ENCODE results near the gene SBK2. TPM values are rescaled to one million over a fixed set of nuclear protein-coding genes. Genes with fewer than 3 reads are reported as not detected.

Gene SBK2
- total and polyA plus RNA-seq, 2 experiments from 2014 or later = 1.1 to 2.0 TPM

DNA sequence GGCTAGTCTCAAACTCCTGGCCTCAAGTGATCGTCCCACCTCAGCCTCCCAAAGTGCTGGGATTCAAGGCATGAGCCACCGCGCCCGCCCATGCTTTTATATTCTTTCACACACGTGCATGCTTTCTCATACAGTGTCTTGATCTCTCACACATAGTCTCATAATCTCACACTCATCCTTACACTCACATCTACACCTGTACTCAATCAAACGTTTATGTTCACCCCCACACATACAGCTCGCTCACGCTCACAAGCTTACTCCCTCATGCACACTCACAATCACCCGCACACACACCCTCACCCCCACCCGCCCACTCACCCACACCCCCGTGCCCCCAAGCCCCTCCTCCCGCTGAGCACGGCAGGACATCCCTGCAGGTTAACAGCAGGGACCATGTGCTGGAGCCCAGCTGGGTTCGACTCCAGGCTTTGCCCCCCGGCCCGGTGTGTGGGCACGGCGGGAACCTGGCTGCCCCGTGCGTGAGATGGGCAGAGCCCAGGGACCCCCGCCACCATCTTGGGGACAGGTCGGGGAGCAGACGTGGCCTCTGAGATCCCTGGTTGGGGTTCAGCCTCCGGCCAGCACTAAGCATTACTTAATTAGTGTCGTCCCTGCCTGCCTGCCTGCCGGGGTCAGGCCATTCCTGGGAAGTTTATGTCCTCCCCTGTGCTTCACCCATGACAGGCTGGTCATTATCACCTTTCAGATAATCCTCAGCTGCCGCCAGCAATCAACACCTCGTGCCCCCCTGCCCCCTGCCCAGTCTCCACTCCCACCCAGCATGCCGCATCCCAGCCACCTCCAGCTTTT lies 11.4 kb downstream of the SBK2 start:
- H3K9me3 Mint-ChIP-seq = no peaks in the 10 kb centered on the region
- Histone ChIP-seq H3K79me2 (replicated peaks; ENCODE audit: insufficient read depth) (no peaks in the 10 kb centered on the region), H3K36me3 (ENCODE audit: insufficient read depth) (no peaks in the 10 kb centered on the region), H2AFZ (no peak overlapping the region), H3K4me3 (no peak overlapping the region), H3K4me1 (ENCODE audit: insufficient read depth) (no peaks in the 10 kb centered on the region), H3K27ac (ENCODE audit: low read depth) (no peak overlapping the region), H3F3A (replicated peaks; ENCODE audit: low read depth) (peaks cover 16% of the 10 kb centered on the region), H3K9me2 (ENCODE audit: insufficient read depth) (no peaks in the 10 kb centered on the region), H4K20me1 (replicated peaks; ENCODE audit: insufficient read depth) (no peaks in the 10 kb centered on the region), H3K27me3 (ENCODE audit: insufficient read depth) (no peaks in the 10 kb centered on the region), H3K4me2 (no peak overlapping the region)
- no peak overlapping the region for H3K4me3 Mint-ChIP-seq
- no peak overlapping the region for H3K27ac Mint-ChIP-seq
- peaks cover 3% of the 10 kb centered on the region for H3K4me1 Mint-ChIP-seq
- ATAC-seq (no peak), DNase-seq (ENCODE audit: low spot score) (no peak)
- H3K27me3 Mint-ChIP-seq (ENCODE audit: insufficient read depth, low read depth, poor library complexity) = peaks cover 3% of the 10 kb centered on the region
- H3K36me3 Mint-ChIP-seq (ENCODE audit: low read depth) = no peaks in the 10 kb centered on the region
- TF ChIP-seq EZH2phosphoT487 (IDR thresholded peaks at IDR 0.05; ENCODE audit: unreplicated experiment) (no peak), REST (IDR thresholded peaks at IDR 0.05; ENCODE audit: unreplicated experiment) (no peak), NANOG (IDR thresholded peaks at IDR 0.05; ENCODE audit: borderline replicate concordance) (no peak), ZNF462 (CRISPR knock-in tag; IDR thresholded peaks at IDR 0.05) (no peak)
- TF ChIP-seq, protein P1, sequence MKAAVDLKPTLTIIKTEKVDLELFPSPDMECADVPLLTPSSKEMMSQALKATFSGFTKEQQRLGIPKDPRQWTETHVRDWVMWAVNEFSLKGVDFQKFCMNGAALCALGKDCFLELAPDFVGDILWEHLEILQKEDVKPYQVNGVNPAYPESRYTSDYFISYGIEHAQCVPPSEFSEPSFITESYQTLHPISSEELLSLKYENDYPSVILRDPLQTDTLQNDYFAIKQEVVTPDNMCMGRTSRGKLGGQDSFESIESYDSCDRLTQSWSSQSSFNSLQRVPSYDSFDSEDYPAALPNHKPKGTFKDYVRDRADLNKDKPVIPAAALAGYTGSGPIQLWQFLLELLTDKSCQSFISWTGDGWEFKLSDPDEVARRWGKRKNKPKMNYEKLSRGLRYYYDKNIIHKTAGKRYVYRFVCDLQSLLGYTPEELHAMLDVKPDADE (IDR thresholded peaks at IDR 0.05) = no peak
